Measurements from ENCODE around the gene PSMD9.

Gene PSMD9

DNA sequence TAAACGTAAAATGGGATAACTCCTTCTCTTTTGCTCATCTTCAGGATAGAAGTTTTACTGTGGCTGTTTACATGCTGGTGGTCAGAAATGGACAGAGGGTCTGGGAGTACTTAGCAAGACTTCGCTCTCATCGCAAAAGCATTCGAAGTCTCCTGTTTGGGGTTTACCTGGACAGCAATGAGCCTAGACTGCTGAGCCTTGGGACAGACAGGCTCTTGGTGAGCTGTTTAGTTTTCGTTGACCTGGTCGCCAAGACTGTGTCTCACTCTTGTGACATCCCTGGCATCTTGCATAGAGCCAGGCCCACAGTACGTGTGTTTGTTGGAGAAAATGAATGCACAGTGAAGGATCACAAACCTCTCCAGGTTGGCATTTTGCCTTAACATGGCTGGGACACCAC lies 72.0 kb downstream of the PSMD9 start:
- Histone ChIP-seq H3K4me3 (ENCODE audit: low read length) (no peak overlapping the region), H3K27me3 (replicated peaks; ENCODE audit: insufficient read depth, low read length) (no peaks in the 10 kb centered on the region), H2AFZ (ENCODE audit: low read length) (no peak overlapping the region), H3K9ac (ENCODE audit: low read length) (no peak overlapping the region), H3K36me3 (replicated peaks; ENCODE audit: insufficient read depth, low read length) (no peaks in the 10 kb centered on the region), H4K20me1 (ENCODE audit: insufficient read depth, low read length) (no peaks in the 10 kb centered on the region), H3K79me2 (ENCODE audit: low read length) (no peaks in the 10 kb centered on the region), H3K4me1 (ENCODE audit: low read length) (no peaks in the 10 kb centered on the region), H3K9me3 (replicated peaks; ENCODE audit: insufficient read depth, low read length) (no peaks in the 10 kb centered on the region), H3K4me2 (ENCODE audit: low read depth, low read length) (no peak overlapping the region), H3F3A (ENCODE audit: insufficient read depth, low read length) (no peaks in the 10 kb centered on the region), H3K9me2 (replicated peaks; ENCODE audit: insufficient read depth, low read length) (no peaks in the 10 kb centered on the region), H3K27ac (ENCODE audit: low read length) (no peak overlapping the region)
- TF ChIP-seq EZH2phosphoT487 (IDR thresholded peaks at IDR 0.05; ENCODE audit: low read length) (no peak), EZH2 (optimal IDR thresholded peaks at IDR 0.05; ENCODE audit: low read depth, low read length) (no peak), CTCF (IDR thresholded peaks at IDR 0.05; ENCODE audit: low read length) (no peak)
- no peak for DNase-seq

- Histone ChIP-seq H3K4me2 (ENCODE audit: low read depth, low read length) (no peak overlapping the region), H3K9me2 (replicated peaks; ENCODE audit: insufficient read depth, low read length) (no peaks in the 10 kb centered on the region), H4K20me1 (ENCODE audit: insufficient read depth, low read length) (no peaks in the 10 kb centered on the region), H3K9me3 (replicated peaks; ENCODE audit: insufficient read depth, low read length) (no peaks in the 10 kb centered on the region), H3K79me2 (ENCODE audit: low read length) (no peaks in the 10 kb centered on the region), H3K4me1 (ENCODE audit: low read length) (no peaks in the 10 kb centered on the region), H2AFZ (ENCODE audit: low read length) (no peak overlapping the region), H3F3A (ENCODE audit: insufficient read depth, low read length) (no peaks in the 10 kb centered on the region), H3K4me3 (ENCODE audit: low read length) (no peak overlapping the region), H3K9ac (ENCODE audit: low read length) (no peak overlapping the region), H3K36me3 (replicated peaks; ENCODE audit: insufficient read depth, low read length) (no peaks in the 10 kb centered on the region), H3K27ac (ENCODE audit: low read length) (no peak overlapping the region), H3K27me3 (replicated peaks; ENCODE audit: insufficient read depth, low read length) (no peaks in the 10 kb centered on the region)
- no peak for DNase-seq
- TF ChIP-seq EZH2phosphoT487 (IDR thresholded peaks at IDR 0.05; ENCODE audit: low read length), result no peak
- TF ChIP-seq CTCF (IDR thresholded peaks at IDR 0.05; ENCODE audit: low read length), result no peak
- TF ChIP-seq EZH2 (optimal IDR thresholded peaks at IDR 0.05; ENCODE audit: low read depth, low read length), result no peak
Observed at GRCh38 chr12:121961195-121961879, 72.7 kb downstream of the PSMD9 start.

DNA sequence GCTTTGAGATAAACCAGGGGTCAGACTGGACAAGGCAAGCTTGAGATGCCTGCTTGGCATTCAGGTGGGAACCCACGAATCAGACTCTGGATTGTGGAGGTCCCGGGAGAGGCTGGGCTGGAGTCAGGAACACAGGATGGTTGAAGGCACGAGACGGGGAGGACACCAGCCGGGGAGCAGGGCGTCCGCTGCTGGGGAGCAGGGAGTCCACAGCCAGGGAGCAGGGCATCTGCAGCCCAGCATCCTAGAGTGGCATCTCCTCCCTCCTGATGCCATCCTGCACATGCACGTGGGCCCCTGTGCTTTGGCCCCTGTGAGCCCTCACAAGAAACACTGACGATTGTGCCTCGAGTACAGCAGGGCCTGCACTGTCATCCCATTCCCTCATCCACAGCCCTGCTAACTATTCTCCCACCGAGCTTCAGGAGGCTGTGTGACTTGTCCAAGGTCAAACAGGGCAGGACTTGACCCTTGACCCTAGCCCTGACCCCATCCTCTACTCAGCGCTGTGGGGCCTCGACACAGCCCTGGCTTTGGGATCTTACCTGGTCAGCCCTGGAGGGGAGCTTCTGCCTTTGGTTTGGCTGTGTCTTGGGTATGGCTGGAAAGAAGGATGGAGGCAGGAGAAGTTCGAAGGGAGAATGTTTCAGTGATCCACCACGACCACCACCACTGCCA lies 74.9 kb downstream of the PSMD9 start:
- Histone ChIP-seq H3K4me2 (ENCODE audit: low read depth, low read length) (no peak overlapping the region), H3K27me3 (replicated peaks; ENCODE audit: insufficient read depth, low read length) (no peaks in the 10 kb centered on the region), H3K36me3 (replicated peaks; ENCODE audit: insufficient read depth, low read length) (no peaks in the 10 kb centered on the region)

More for the DNA sequence above, 74.9 kb downstream of the PSMD9 start:
- Histone ChIP-seq H3K27ac (ENCODE audit: low read length) (no peak overlapping the region), H3K9me3 (replicated peaks; ENCODE audit: insufficient read depth, low read length) (no peaks in the 10 kb centered on the region), H3K4me1 (ENCODE audit: low read length) (no peaks in the 10 kb centered on the region), H3F3A (ENCODE audit: insufficient read depth, low read length) (no peaks in the 10 kb centered on the region), H4K20me1 (ENCODE audit: insufficient read depth, low read length) (no peaks in the 10 kb centered on the region), H3K4me3 (ENCODE audit: low read length) (no peak overlapping the region), H3K9ac (ENCODE audit: low read length) (no peak overlapping the region), H3K79me2 (ENCODE audit: low read length) (no peaks in the 10 kb centered on the region), H2AFZ (ENCODE audit: low read length) (no peak overlapping the region), H3K9me2 (replicated peaks; ENCODE audit: insufficient read depth, low read length) (no peaks in the 10 kb centered on the region)
- TF ChIP-seq CTCF (IDR thresholded peaks at IDR 0.05; ENCODE audit: low read length), result no peak
- no peak for TF ChIP-seq EZH2 (optimal IDR thresholded peaks at IDR 0.05; ENCODE audit: low read depth, low read length)
- no peak for TF ChIP-seq EZH2phosphoT487 (IDR thresholded peaks at IDR 0.05; ENCODE audit: low read length)
- DNase-seq, result no peak
